Keratinocyte (primary cell): ENCODE data around the gene PEX5L. TPM values are rescaled to one million over a fixed set of nuclear protein-coding genes. Genes with fewer than 3 reads are reported as not detected.

Source experiments
- DNase-seq: peaks from one replicate; pipeline ENCODE4 v3.0.0-alpha.2; 2011; ENCODE audit warnings: low read depth, missing footprints, low spot score
- FAIRE-seq: peaks from 2 replicates; lab custom pipeline; 2011; peaks lifted over from hg19 to GRCh38; lab: Jason Lieb, UNC
- H2AFZ ChIP-seq: 2 replicates; pipeline ENCODE4 v1.6.0; 2012; ENCODE audit warnings: low read length, control low read depth, inconsistent platforms; ENCODE audit not compliant: control insufficient read depth
- H3K27ac ChIP-seq: 2 replicates; pipeline ENCODE4 v1.5.1; 2011; ENCODE audit warnings: low read length; ENCODE audit not compliant: control insufficient read depth, insufficient read depth
- H3K27me3 ChIP-seq: 3 replicates; pipeline ENCODE4 v1.6.0; 2011; ENCODE audit warnings: low read length; ENCODE audit not compliant: control insufficient read depth, insufficient read depth; ENCODE audit errors: extremely low read depth
- H3K36me3 ChIP-seq, 2 experiments: 2 replicates in 1 of 2; 3 replicates in 1 of 2; pipeline ENCODE4 v1.5.1; 2011; ENCODE audit warnings: low read length in 2 of 2, mild to moderate bottlenecking in 1 of 2; ENCODE audit not compliant: control insufficient read depth in 2 of 2, insufficient read depth in 2 of 2; ENCODE audit errors: extremely low read depth in 1 of 2
- H3K4me1 ChIP-seq: 3 replicates; pipeline ENCODE4 v1.5.1; 2011; ENCODE audit warnings: low read length; ENCODE audit not compliant: control insufficient read depth, insufficient read depth; ENCODE audit errors: extremely low read depth
- H3K4me2 ChIP-seq: 3 replicates; pipeline ENCODE4 v1.6.0; 2011; ENCODE audit warnings: low read depth, low read length; ENCODE audit not compliant: control insufficient read depth, insufficient read depth; ENCODE audit errors: extremely low read depth
- H3K4me3 ChIP-seq, 3 experiments: fragments of 200-600 bp in 1 of 3; sonication (generic) in 1 of 3; 2 replicates in 2 of 3; 3 replicates in 1 of 3; pipeline ENCODE4 v1.5.1; 2011 to 2016; ENCODE audit warnings: low read length in 3 of 3, mild to moderate bottlenecking in 3 of 3, control low read depth in 2 of 3, inconsistent platforms in 1 of 3, low read depth in 1 of 3, mixed read lengths in 1 of 3, mixed run types in 1 of 3, moderate library complexity in 1 of 3; ENCODE audit not compliant: control insufficient read depth in 2 of 3, insufficient read depth in 2 of 3; ENCODE audit errors: extremely low read depth in 1 of 3
- H3K79me2 ChIP-seq: 2 replicates; pipeline ENCODE4 v1.6.0; 2012; ENCODE audit warnings: low read length; ENCODE audit not compliant: control insufficient read depth, insufficient read depth
- H3K9ac ChIP-seq: 3 replicates; pipeline ENCODE4 v1.6.0; 2011; ENCODE audit warnings: low read length; ENCODE audit not compliant: control insufficient read depth, insufficient read depth; ENCODE audit errors: extremely low read depth
- H3K9me1 ChIP-seq: 3 replicates; pipeline ENCODE4 v1.6.0; 2011; ENCODE audit warnings: low read length; ENCODE audit not compliant: control insufficient read depth, insufficient read depth; ENCODE audit errors: extremely low read depth
- H3K9me3 ChIP-seq: 2 replicates; pipeline ENCODE4 v1.5.1; 2012; ENCODE audit warnings: low read depth, low read length; ENCODE audit not compliant: control insufficient read depth
- H4K20me1 ChIP-seq: 3 replicates; pipeline ENCODE4 v1.6.0; 2011; ENCODE audit warnings: low read length; ENCODE audit not compliant: control insufficient read depth, insufficient read depth; ENCODE audit errors: extremely low read depth
- EZH2 ChIP-seq: IDR thresholded peaks from one replicate; pipeline ENCODE4 v1.6.1; 2012; ENCODE audit warnings: inconsistent platforms, mild to moderate bottlenecking, low read length, moderate library complexity
- dilution Hi-C: fragments of 300-500 bp; cut with MboI; formaldehyde crosslinking; loops from one replicate; pipeline ENCODE4 v1.7.0; 2020; ENCODE audit warnings: low sequenced_read_pairs; ENCODE audit not compliant: extremely low pct_ligation_motif_present
- polyA plus RNA-seq, 5 experiments: library from polyadenylated mRNA; depleted of rRNA in 3 of 5; stranded (reverse) in 3 of 5; stranded (forward) in 1 of 5; unstranded in 1 of 5; fragments of >200 nt; gene quantifications; 1 replicate in 1 of 5; 2 replicates in 3 of 5; 3 replicates in 1 of 5; pipeline versions ENCODE4 v1.2.1 to v1.2.3, GENCODE V29; 2011 to 2012; ENCODE audit warnings: missing spikeins in 2 of 5, low read depth in 1 of 5, low replicate concordance in 1 of 5
- TF ChIP-seq, protein P1 (sequence below), 3 experiments: IDR thresholded peaks in 1 of 3; conservative IDR thresholded peaks in 1 of 3; optimal IDR thresholded peaks in 1 of 3; 2 replicates in 2 of 3; 3 replicates in 1 of 3; pipeline versions ENCODE3 to v1.5.1; 2011; ENCODE audit warnings: low read length in 3 of 3, mild to moderate bottlenecking in 3 of 3, moderate library complexity in 2 of 3, control low read depth in 1 of 3, inconsistent platforms in 1 of 3; ENCODE audit not compliant: insufficient read depth in 2 of 3; ENCODE audit errors: extremely low read depth in 1 of 3

PEX5L gene
- polyA plus RNA-seq, 1 donor (not counting 4 experiments of a cell fraction or from before 2014, with no cell fraction given): 0.92 TPM

DNA sequence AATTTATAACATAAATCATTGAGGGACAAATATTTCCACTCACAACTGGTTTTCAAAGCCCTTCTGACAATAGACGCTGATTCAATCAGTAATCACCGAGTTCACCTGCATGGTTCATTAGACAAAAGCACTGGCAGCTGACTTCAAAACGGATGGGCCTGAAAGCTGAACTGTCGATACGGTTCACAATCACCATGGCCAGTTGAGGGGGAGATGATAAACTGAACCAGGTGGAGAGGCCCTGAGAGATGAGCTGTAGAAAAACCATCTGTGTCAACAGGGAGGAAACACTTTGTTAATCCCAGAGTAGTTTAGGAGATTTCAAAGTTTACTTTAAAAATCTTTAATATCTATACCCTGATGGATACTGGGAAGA is 75.0 kb downstream of the PEX5L start:
- TF ChIP-seq EZH2: no peak
- TF ChIP-seq, protein P1, sequence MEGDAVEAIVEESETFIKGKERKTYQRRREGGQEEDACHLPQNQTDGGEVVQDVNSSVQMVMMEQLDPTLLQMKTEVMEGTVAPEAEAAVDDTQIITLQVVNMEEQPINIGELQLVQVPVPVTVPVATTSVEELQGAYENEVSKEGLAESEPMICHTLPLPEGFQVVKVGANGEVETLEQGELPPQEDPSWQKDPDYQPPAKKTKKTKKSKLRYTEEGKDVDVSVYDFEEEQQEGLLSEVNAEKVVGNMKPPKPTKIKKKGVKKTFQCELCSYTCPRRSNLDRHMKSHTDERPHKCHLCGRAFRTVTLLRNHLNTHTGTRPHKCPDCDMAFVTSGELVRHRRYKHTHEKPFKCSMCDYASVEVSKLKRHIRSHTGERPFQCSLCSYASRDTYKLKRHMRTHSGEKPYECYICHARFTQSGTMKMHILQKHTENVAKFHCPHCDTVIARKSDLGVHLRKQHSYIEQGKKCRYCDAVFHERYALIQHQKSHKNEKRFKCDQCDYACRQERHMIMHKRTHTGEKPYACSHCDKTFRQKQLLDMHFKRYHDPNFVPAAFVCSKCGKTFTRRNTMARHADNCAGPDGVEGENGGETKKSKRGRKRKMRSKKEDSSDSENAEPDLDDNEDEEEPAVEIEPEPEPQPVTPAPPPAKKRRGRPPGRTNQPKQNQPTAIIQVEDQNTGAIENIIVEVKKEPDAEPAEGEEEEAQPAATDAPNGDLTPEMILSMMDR (optimal IDR thresholded peaks at IDR 0.05 in 1 of 3, IDR thresholded peaks at IDR 0.05 in 1 of 3, conservative IDR thresholded peaks at IDR 0.05 in 1 of 3; ENCODE audit: extremely low read depth in 1 of 3, insufficient read depth in 2 of 3, low read length in 3 of 3): no peak
- no peak overlapping the region for H3K27ac ChIP-seq
- no peaks in the 10 kb centered on the region for H3K79me2 ChIP-seq
- no peak overlapping the region for H3K4me2 ChIP-seq
- dilution Hi-C loops: no loop called here
- H2AFZ ChIP-seq: no peak overlapping the region
- no peaks in the 10 kb centered on the region for H3K27me3 ChIP-seq
- H3K9me1 ChIP-seq: no peaks in the 10 kb centered on the region
- no peaks in the 10 kb centered on the region for H4K20me1 ChIP-seq
- no peak overlapping the region for H3K4me3 ChIP-seq
- H3K9me3 ChIP-seq: no peaks in the 10 kb centered on the region
- no peak for FAIRE-seq
- no peaks in the 10 kb centered on the region for H3K36me3 ChIP-seq
- DNase-seq: no peak
- no peak overlapping the region for H3K9ac ChIP-seq
- no peaks in the 10 kb centered on the region for H3K4me1 ChIP-seq

DNA sequence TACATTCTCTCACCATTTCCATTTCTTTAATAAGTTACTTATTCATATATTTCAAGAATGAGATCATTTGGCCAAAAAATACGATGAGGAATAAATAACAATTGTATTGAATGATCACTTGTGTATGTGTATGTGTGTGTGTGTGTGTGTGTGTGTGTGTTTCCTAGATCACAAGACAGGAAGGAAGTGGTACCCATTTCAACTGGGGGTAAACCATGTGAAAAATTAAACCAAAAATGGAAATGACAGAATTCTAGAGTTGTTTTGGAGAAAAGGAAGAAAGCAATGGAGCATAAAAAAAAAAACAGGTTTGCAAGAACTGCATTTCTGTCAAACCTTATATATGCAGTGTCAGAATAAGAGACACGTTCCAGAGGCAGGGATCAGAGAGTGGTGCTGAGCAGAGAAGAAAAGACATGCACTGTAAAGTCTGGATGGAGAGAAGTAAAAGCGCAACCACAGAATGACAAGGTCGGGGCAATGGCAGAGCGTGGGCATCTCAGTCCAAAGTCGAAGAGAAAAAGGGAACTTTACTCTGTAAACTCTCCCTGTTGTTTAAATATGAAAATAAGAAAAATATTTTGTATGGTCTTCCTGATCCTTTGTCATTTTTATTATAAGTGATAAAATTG is 75.5 kb downstream of the PEX5L start:
- dilution Hi-C loops: no loop called here
- Histone ChIP-seq H3K4me3 (no peak overlapping the region), H3K4me2 (no peak overlapping the region), H4K20me1 (no peaks in the 10 kb centered on the region), H3K9ac (no peak overlapping the region), H3K4me1 (no peaks in the 10 kb centered on the region), H2AFZ (no peak overlapping the region), H3K79me2 (no peaks in the 10 kb centered on the region), H3K27me3 (no peaks in the 10 kb centered on the region), H3K27ac (no peak overlapping the region), H3K9me3 (no peaks in the 10 kb centered on the region), H3K36me3 (no peaks in the 10 kb centered on the region), H3K9me1 (no peaks in the 10 kb centered on the region)
- no peak for FAIRE-seq
- no peak for DNase-seq
- no peak for TF ChIP-seq EZH2
- TF ChIP-seq, protein P1 (optimal IDR thresholded peaks at IDR 0.05 in 1 of 3, IDR thresholded peaks at IDR 0.05 in 1 of 3, conservative IDR thresholded peaks at IDR 0.05 in 1 of 3; ENCODE audit: extremely low read depth in 1 of 3, insufficient read depth in 2 of 3, low read length in 3 of 3): no peak
